ENCODE data around the gene ANO5. TPM values are rescaled to one million over a fixed set of nuclear protein-coding genes. Genes with fewer than 3 reads are reported as not detected.

ANO5 gene
- total and polyA plus RNA-seq, 2 donors (not counting 3 experiments of a cell fraction or from before 2014, with no cell fraction given), result 0.32 to 0.46 TPM

DNA sequence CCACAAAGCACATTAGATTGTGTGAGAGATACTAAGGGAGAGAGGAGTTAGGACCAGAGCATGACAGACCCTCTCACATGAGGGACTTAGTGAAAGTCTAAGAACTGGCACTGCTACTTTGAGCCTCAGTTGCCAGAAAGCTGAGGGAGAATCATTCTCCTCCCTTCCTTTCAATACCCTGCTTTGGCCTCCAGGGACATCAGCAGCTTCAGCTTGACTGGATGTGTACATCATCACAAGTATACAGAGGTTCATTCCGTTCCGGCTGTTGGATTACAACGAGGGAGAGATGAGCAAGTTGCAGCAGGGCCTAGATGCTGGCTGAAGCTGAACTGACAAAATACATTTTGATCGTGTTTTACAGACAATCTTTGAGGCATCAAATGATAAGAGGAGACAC, 15.7 kb upstream of the ANO5 start:
- POLR2A ChIA-PET, result no interaction called here
- H3K79me2 ChIP-seq (ENCODE audit: control insufficient read depth, insufficient read depth, low read length), result no peaks in the 10 kb centered on the region
- no peaks in the 10 kb centered on the region for H4K20me1 ChIP-seq (replicated peaks; ENCODE audit: control insufficient read depth, extremely low read depth, insufficient read depth, low read length)
- DNase-seq (ENCODE audit: low read depth, low spot score) (no peak), FAIRE-seq (no peak)
- no peak overlapping the region for H3K9ac ChIP-seq (replicated peaks; ENCODE audit: extremely low read depth, insufficient read depth, low read length)
- TF ChIP-seq POLR2AphosphoS5 (IDR thresholded peaks at IDR 0.05; ENCODE audit: insufficient read depth, low read depth, low read length), result no peak
- no peak for TF ChIP-seq MYC (IDR thresholded peaks at IDR 0.05; ENCODE audit: low read depth, low read length)
- TF ChIP-seq, protein P1, sequence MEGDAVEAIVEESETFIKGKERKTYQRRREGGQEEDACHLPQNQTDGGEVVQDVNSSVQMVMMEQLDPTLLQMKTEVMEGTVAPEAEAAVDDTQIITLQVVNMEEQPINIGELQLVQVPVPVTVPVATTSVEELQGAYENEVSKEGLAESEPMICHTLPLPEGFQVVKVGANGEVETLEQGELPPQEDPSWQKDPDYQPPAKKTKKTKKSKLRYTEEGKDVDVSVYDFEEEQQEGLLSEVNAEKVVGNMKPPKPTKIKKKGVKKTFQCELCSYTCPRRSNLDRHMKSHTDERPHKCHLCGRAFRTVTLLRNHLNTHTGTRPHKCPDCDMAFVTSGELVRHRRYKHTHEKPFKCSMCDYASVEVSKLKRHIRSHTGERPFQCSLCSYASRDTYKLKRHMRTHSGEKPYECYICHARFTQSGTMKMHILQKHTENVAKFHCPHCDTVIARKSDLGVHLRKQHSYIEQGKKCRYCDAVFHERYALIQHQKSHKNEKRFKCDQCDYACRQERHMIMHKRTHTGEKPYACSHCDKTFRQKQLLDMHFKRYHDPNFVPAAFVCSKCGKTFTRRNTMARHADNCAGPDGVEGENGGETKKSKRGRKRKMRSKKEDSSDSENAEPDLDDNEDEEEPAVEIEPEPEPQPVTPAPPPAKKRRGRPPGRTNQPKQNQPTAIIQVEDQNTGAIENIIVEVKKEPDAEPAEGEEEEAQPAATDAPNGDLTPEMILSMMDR (IDR thresholded peaks at IDR 0.05; ENCODE audit: extremely low read depth in 1 of 2, insufficient read depth in 1 of 2, low read depth in 1 of 2, low read length in 2 of 2), result no peak
- TF ChIP-seq, protein P2, sequence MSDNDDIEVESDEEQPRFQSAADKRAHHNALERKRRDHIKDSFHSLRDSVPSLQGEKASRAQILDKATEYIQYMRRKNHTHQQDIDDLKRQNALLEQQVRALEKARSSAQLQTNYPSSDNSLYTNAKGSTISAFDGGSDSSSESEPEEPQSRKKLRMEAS (IDR thresholded peaks at IDR 0.05; ENCODE audit: insufficient read depth, insufficient read length), result no peak
- no peak for TF ChIP-seq POLR2A (IDR thresholded peaks at IDR 0.05; ENCODE audit: low read depth, low read length)
- no peak for TF ChIP-seq EZH2 (IDR thresholded peaks at IDR 0.05; ENCODE audit: borderline replicate concordance, low read depth, low read length, severe bottlenecking)
- TF ChIP-seq FOS (IDR thresholded peaks at IDR 0.05; ENCODE audit: borderline replicate concordance, insufficient read depth, low read length), result no peak
- TF ChIP-seq JUN (IDR thresholded peaks at IDR 0.05; ENCODE audit: borderline replicate concordance, insufficient read depth, insufficient read length, low read depth), result no peak
- TF ChIP-seq GATA2 (IDR thresholded peaks at IDR 0.05; ENCODE audit: insufficient read depth, insufficient read length, low read depth, low read length), result no peak
- no peaks in the 10 kb centered on the region for H3K36me3 ChIP-seq (ENCODE audit: control insufficient read depth in 2 of 2, extremely low read depth in 1 of 2, insufficient read depth in 2 of 2, low read length in 2 of 2)
- H2AFZ ChIP-seq (ENCODE audit: low read depth, low read length), result no peak overlapping the region
- intact Hi-C loops (cut with micrococcal nuclease), result no loop called here
- H3K4me1 ChIP-seq (ENCODE audit: control insufficient read depth, extremely low read depth, insufficient read depth, low read length), result no peaks in the 10 kb centered on the region
- H3K4me2 ChIP-seq (ENCODE audit: insufficient read depth, low read length), result no peak overlapping the region
- CTCF ChIA-PET, result no interaction called here
- no TSS peak for BruUV-seq (replicated peaks)
- H3K9me3 ChIP-seq (replicated peaks; ENCODE audit: control insufficient read depth, insufficient read depth, low read length), result no peaks in the 10 kb centered on the region
- H3K27ac ChIP-seq (ENCODE audit: insufficient read depth, low read depth, low read length), result no peak overlapping the region
- no peaks in the 10 kb centered on the region for H3K9me1 ChIP-seq (replicated peaks; ENCODE audit: control insufficient read depth, extremely low read depth, insufficient read depth, low read length)
- dilution Hi-C loops (cut with MboI; ENCODE audit: extremely low pct_ligation_motif_present, low sequenced_read_pairs), result no loop called here
- H3K27me3 ChIP-seq (ENCODE audit: control insufficient read depth in 2 of 2, insufficient read depth in 2 of 2, low read length in 2 of 2), result no peaks in the 10 kb centered on the region
- H3K4me3 ChIP-seq (replicated peaks in 1 of 3; ENCODE audit: insufficient read depth in 1 of 3, low read depth in 1 of 3, low read length in 3 of 3), result no peak overlapping the region
